ENCODE data around the gene RABL6. TPM values are rescaled to one million over a fixed set of nuclear protein-coding genes. Genes with fewer than 3 reads are reported as not detected.
"Not testable (repeated sequence)": the region's sequence is repeated elsewhere in the genome, so short reads cannot be mapped to it uniquely, and the experiment has no call there.

Gene RABL6
- polyA plus RNA-seq, 1 experiment: 35.4 TPM

DNA sequence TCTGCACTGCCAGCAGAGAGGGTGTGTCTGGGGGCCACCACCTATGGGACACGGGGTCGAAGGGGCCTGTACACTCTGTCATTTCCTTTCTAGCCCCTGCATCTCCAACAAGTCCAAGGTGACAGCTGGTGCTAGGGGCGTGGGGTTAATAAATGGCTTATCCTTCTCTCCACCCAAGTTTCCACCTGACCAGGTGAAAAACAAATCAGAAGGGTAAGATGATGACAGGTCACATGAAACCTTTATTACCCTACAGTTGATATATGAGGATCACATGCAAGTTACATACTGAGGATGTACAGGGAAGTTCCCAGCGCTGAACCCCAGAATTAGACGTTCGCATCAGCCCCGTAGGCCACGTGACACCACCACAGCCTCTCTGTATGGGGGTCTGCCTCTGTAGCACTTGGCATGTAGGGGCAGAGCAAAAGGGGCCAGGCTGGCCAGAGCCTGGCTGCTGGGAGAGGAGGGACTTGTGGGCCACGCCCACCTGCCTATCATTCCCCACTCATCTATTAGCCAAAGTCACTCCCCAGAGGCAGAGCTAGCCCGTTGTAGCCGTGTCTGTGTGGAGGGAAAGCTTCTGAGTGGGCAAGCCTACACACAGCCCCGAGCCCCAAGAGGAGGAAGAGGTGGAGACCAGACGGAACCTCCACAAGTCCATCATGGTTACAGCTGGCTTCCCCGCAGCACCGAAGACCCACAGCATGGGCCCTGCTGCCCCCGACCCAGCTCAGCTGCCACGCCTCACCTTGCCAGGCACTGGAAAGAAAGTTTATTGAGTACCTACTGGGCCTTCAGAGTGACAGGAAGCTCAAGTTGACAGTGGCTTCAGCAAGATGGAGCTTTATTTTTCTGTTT lies 14.4 kb upstream of the RABL6 start:
- TF ChIP-seq, protein P1, sequence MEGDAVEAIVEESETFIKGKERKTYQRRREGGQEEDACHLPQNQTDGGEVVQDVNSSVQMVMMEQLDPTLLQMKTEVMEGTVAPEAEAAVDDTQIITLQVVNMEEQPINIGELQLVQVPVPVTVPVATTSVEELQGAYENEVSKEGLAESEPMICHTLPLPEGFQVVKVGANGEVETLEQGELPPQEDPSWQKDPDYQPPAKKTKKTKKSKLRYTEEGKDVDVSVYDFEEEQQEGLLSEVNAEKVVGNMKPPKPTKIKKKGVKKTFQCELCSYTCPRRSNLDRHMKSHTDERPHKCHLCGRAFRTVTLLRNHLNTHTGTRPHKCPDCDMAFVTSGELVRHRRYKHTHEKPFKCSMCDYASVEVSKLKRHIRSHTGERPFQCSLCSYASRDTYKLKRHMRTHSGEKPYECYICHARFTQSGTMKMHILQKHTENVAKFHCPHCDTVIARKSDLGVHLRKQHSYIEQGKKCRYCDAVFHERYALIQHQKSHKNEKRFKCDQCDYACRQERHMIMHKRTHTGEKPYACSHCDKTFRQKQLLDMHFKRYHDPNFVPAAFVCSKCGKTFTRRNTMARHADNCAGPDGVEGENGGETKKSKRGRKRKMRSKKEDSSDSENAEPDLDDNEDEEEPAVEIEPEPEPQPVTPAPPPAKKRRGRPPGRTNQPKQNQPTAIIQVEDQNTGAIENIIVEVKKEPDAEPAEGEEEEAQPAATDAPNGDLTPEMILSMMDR (IDR thresholded peaks at IDR 0.05; ENCODE audit: low read depth, low read length): no peak
- DNase-seq (ENCODE audit: low read depth, low spot score): no peak
- H3K4me3 ChIP-seq (ENCODE audit: low read depth, low read length): no peak overlapping the region
- CTCF ChIA-PET: interaction anchor here (1.3 to 2.7 kb wide), 3 partner anchors 10 to 28 kb away, joined by 3 to 13 read pairs (median 12); partner anchors contain the start of gene RABL6
- POLR2A ChIA-PET: no interaction called here
- no peaks in the 10 kb centered on the region; the same call in 1 of the 2 replicates for H3K9me3 ChIP-seq (ENCODE audit: control insufficient read depth, insufficient read depth, low read length)
- H3K27ac ChIP-seq (ENCODE audit: low read depth, low read length): no peak overlapping the region
- H3K27me3 ChIP-seq (ENCODE audit: control insufficient read depth, insufficient read depth, low read length): peaks cover 16% of the 10 kb centered on the region

GRCh38 chr9:136794281-136794999 lies 13.3 kb upstream of the RABL6 start:
- POLR2A ChIA-PET: interaction anchor here (1.0 kb wide), 1 partner anchor 14 kb away, joined by 3 read pairs; the partner anchor contains the start of gene RABL6
- Histone ChIP-seq H3K27me3 (ENCODE audit: control insufficient read depth, insufficient read depth, low read length) (peaks cover 27% of the 10 kb centered on the region), H3K9me3 (ENCODE audit: control insufficient read depth, insufficient read depth, low read length) (no peaks in the 10 kb centered on the region; the same call in 1 of the 2 replicates), H3K4me3 (ENCODE audit: low read depth, low read length) (no peak overlapping the region), H3K27ac (ENCODE audit: low read depth, low read length) (no peak overlapping the region)
- TF ChIP-seq, protein P1 (IDR thresholded peaks at IDR 0.05; ENCODE audit: low read depth, low read length): no peak
- no peak for DNase-seq (ENCODE audit: low read depth, low spot score)
- CTCF ChIA-PET: interaction anchor here (2.3 to 2.7 kb wide), 2 partner anchors 8 to 12 kb away, joined by 12 to 13 read pairs; partner anchors contain the start of gene RABL6

DNA sequence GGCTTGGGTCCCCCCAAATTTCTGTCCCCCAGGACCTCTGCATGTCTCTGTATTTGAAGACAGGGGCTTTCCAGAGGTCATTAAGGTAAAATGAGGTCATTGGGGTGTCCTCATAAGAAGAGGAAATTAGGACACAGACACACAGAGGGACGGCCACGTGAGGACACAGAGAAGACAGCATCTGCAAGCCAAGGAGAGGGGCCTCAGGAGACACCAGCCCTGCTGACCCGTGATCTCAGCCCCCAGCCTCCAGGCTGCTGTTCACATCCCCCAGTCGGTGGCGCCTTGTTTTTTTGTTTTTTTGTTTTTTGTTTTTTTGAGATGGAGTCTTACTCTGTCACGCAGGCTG lies 12.8 kb upstream of the RABL6 start:
- Histone ChIP-seq H3K27ac (ENCODE audit: low read depth, low read length) (no peak overlapping the region), H3K4me3 (ENCODE audit: low read depth, low read length) (no peak overlapping the region), H3K9me3 (ENCODE audit: control insufficient read depth, insufficient read depth, low read length) (no peaks in the 10 kb centered on the region; the same call in 1 of the 2 replicates), H3K27me3 (ENCODE audit: control insufficient read depth, insufficient read depth, low read length) (peaks cover 32% of the 10 kb centered on the region)
- ChIA-PET CTCF (no interaction called here), POLR2A (interaction anchor here (1.0 kb wide), 1 partner anchor 13 kb away, joined by 3 read pairs; the partner anchor contains the start of gene RABL6)
- no peak for DNase-seq (ENCODE audit: low read depth, low spot score)
- TF ChIP-seq, protein P1 (IDR thresholded peaks at IDR 0.05; ENCODE audit: low read depth, low read length): no peak

- H3K9me3 ChIP-seq (ENCODE audit: control insufficient read depth, insufficient read depth, low read length): no peaks in the 10 kb centered on the region; the same call in 1 of the 2 replicates
- DNase-seq (ENCODE audit: low read depth, low spot score): no peak
- POLR2A ChIA-PET: no interaction called here
- H3K27me3 ChIP-seq (ENCODE audit: control insufficient read depth, insufficient read depth, low read length): peaks cover 42% of the 10 kb centered on the region
- no peak within 1 kb of the TSS for H3K27ac ChIP-seq (ENCODE audit: low read depth, low read length)
- TF ChIP-seq, protein P1 (IDR thresholded peaks at IDR 0.05; ENCODE audit: low read depth, low read length): no peak
- no peak within 1 kb of the TSS for H3K4me3 ChIP-seq (ENCODE audit: low read depth, low read length)
- CTCF ChIA-PET: no interaction called here
Observed at GRCh38 chr9:136796238-136796774, 11.4 kb upstream of the RABL6 start, which contains the start of gene CCDC183. TSS of gene CCDC183 (plus strand) at chr9:136796338. CDS start at chr9:136796398, 60 bp downstream.

DNA sequence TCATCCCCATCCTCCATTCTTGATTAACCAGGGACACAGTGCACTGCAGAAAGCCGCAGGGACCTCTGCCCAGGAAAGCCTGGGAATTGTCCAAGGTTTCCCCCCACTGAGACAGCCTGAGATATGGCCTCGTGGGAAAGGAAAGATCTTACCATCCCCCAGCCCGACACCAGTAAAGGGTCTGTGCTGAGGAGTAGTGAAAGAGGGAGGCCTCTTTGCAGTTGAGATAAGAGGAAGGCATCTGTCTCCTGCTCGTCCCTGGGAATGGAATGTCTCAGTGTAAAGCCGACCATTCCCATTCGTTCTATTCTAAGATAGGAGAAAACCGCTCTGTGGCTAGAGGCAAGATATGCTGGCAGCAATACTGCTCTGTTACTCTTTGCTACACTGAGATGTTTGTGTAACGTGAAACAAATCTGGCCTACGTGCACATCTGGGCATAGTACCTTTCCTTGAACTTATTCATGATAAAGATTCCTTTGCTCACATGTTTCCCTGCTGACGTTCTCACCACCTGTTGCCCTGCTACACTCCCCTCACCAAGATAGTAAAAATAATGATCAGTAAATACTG lies 10.9 kb upstream of the RABL6 start:
- DNase-seq (ENCODE audit: low read depth, low spot score); POLR2A ChIA-PET; H3K27ac ChIP-seq (ENCODE audit: low read depth, low read length); H3K4me3 ChIP-seq (ENCODE audit: low read depth, low read length); H3K9me3 ChIP-seq (ENCODE audit: control insufficient read depth, insufficient read depth, low read length): not testable (repeated sequence)
- H3K27me3 ChIP-seq (ENCODE audit: control insufficient read depth, insufficient read depth, low read length): peaks cover 45% of the 10 kb centered on the region
- CTCF ChIA-PET: interaction anchor here (0.7 kb wide), 1 partner anchor 239 kb away, joined by 5 read pairs; no protein-coding TSS in a partner anchor
